NCI-H1092 (cell line): ENCODE results near the gene LOXHD1.

ENCODE experiments used
- DNase-seq: peaks from one replicate; lab custom pipeline; 2025; lab: John Stamatoyannopoulos, UW

The LOXHD1 gene

DNA sequence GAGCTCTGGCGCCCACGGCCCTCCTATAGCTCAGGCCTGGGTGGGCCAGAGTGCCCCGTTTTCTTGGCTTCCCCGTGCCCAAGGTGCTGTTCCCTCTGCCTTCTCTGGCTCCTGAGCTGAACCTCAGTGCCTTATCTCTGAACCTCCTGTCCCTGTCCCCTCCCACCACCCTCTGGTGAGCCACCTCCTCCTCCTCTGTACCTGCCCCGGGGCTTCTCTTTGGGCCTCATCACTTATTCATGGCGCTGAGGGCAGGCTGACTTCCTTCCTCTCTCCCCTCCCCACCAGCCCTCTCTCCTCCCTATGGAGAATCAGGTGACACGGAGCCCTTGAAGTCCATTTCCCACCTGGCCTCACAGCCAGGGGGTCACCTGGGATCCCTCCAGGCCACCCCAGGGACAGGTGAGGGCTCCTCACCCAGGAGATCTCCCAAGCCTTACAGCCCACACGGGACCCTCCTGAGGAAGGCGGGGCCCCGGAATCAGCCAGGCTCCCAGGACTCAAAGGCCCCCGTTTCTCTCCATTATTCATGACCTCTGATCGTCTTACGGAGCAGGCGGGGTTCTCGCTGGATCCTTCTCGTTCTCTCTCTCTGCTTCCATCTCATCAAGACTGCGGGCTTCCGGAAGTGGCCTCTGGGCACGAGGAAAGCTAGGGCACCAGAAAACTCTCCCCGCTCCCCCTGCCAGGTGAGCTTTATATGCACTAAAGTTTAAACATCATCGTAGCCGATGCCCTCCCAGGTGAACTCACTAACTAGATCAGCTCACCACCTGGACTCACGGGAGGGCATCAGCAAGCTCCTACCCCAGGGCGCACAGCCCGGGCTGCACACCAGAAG lies at the start of gene LOXHD1:
LOXHD1 (minus strand) TSS at position 106 of the 841 bp plus-strand sequence. CDS start 187 bp downstream, outside the sequence.
- no peak for DNase-seq

GRCh38 chr18:46705521-46705920 lies 48.5 kb upstream of the LOXHD1 start:
- DNase-seq: no peak

DNA sequence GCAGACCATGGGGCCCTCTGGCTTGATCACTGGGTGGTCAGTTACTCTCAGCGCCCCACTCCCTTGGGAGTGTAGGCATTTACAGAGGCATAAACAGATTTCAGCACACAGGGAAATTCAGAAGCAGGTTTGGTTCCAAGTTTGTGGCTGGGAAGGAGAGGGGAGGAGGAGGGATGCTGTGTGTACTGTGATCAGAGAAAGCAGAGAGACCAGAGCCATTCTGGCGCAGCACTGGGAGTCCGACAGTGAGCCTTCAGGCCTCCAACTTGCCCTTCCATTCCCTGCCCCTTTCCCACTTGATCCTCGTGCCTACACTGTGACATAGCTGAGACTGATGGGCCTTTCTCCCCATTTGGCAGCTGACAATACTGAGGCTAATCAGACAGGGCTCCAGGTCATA lies 47.8 kb upstream of the LOXHD1 start:
- DNase-seq: no peak

DNA sequence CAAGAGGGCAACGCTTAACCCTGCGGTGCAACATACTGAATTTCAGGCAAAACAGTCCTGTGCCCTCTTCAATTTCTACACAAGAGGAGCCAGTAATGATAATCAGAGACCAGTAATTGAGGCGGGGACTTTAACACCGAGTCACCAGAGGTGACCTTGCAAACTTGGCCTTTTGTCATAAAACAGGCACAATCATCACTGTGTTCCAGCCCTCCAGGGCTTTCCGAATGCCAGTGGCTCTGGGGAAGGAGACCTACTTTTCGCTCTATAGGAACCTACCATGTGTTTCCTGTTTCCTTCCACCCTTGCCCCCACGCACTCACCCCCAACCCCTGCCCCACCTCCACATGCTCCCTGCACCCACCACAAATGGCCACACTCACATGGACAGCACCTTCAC lies 47.2 kb upstream of the LOXHD1 start:
- DNase-seq: no peak

- no peak for DNase-seq
Measured at GRCh38 chr18:46702471-46702870, 45.5 kb upstream of the LOXHD1 start.

DNA sequence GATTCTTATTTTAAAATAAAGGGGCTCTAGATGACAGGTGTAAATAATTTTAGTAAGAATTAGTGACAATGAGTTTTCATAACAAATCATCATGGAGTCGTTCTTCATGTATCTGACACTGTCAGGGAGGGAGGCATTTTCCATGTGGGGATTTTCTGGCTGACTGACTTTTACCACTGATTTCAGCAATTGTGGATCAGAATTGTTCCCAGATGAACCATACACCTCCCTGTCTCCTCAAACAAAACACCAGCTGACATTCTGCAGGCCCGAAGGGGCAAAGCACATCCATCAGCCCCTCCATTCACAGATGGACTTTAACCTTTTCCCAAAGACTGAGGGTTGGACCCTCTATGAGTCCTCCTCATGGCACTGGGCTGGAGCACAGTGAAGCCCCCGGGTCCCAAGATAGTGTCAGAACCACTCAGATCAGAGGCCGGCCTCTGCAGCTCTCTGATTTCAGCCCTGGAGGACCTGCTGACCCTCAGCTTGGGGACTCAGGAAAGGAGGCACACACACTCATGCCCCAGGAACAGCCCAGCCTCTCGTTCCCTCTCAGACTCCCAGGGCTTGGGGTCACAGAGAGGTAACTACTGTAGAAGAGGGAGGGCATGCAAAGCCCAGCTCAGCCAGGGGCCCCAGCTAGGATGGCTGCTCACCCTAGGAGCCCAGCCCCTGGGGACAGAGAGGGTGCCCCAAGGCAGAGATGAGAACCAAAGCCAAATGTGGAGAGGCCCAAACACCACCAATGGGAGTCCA lies 43.2 kb upstream of the LOXHD1 start:
- DNase-seq: no peak

GRCh38 chr18:46696702-46697101 lies 39.7 kb upstream of the LOXHD1 start:
- no peak for DNase-seq

- DNase-seq: no peak
Measured at GRCh38 chr18:46696268-46696667, 39.2 kb upstream of the LOXHD1 start.

- no peak for DNase-seq
Measured at GRCh38 chr18:46693996-46694395, 37.0 kb upstream of the LOXHD1 start.

- DNase-seq: no peak
Measured at GRCh38 chr18:46688853-46689525, 32.0 kb upstream of the LOXHD1 start.

GRCh38 chr18:46686186-46686585 lies 29.2 kb upstream of the LOXHD1 start:
- DNase-seq: no peak

- DNase-seq: no peak
Measured at GRCh38 chr18:46683252-46683651, 26.2 kb upstream of the LOXHD1 start.

- no peak for DNase-seq
Measured at GRCh38 chr18:46680784-46681695, 24.0 kb upstream of the LOXHD1 start.

DNA sequence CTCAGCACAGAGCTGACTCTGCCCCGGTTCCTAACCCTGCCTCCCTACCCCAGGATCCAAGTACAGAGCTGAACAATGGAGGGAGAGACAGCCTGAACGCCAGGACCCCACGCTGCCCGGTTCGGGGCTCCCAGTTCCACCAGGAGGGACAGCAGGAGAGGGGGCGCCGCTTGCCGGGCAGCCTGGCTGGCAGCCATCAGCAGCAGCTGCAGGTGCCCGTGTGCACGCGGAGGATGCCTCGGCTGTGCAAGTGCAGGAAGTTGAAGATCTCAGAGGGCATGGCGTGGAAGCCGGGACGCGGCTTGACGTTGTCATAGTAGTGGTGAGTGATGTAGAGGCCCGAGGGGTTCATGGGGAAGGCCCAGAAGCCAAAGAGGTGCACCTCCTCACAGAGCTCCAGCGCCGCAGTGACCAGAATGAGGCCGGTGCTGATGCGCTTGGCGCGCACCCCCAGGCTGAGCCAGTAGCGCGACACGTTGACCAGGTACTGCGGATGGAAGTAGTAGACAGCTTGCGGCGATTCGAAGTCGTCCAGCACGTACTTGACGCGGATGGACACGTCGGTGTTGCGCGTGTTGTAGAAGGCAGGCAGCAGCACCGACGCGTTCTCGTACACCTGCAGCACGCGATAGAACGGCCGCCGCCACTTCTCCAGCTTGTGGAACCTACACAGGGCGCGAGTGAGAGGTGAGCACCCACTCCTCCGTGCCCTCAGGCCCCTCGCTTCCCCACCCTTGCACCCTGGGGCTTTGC lies 23.0 kb upstream of the LOXHD1 start:
- no peak for DNase-seq

- no peak for DNase-seq
Measured at GRCh38 chr18:46678785-46679399, 21.9 kb upstream of the LOXHD1 start.

DNA sequence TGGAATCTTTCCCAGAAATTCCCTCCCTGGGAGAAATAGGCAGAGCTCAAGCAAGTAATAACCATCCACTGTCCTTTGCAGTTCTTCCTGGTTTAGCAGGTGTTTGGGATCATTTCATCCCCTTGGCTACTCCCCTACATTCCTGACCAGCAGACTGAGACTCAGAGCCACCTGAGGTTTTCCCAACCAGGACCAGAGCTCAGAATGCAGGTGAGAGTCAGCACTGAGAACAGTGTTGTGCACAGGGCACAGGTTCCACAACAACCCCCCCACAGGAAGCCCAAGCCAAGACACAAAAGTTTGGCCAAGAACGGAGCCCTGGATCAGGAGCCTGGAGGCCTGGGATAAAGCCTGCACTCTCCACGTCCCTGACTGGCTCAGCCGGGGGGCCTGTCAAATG lies 21.0 kb upstream of the LOXHD1 start:
- no peak for DNase-seq

DNA sequence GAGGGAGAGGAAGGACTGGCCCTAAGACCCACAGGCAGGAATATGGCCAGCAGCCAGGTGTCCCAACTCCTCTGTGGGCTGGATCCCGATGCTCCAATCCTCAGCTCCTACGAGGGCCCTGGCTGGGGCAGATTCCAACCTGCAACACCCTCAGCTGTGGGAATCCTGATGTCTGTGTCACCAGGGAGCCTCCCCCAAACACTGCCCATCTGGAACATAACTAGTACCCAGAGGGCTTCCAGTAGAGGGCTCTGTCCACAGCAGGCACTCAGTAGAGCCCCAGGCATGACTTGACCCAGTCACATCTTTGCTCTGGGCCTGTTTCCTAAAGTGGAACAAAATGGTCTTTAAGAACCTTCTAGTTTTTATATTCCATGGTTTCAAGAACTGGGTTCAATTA lies 20.6 kb upstream of the LOXHD1 start:
- no peak for DNase-seq

- no peak for DNase-seq
Measured at GRCh38 chr18:46676182-46676835, 19.3 kb upstream of the LOXHD1 start.

GRCh38 chr18:46675112-46675511 lies 18.1 kb upstream of the LOXHD1 start:
- DNase-seq: no peak
